Liver (tissue), 3 donors: ENCODE measurements around the gene ZNF628.

Source experiments
- ATF3 ChIP-seq: IDR thresholded peaks from 2 replicates; pipeline ENCODE4 v1.6.1; 2016; ENCODE audit warnings: antibody characterized with exemption
- EGR1 ChIP-seq, 2 donors: IDR thresholded peaks; 2 replicates each; pipeline ENCODE4 v1.6.1; 2016 to 2018; ENCODE audit warnings: antibody characterized with exemption in 2 of 2, low read depth in 2 of 2
- GABPA ChIP-seq, 2 donors: IDR thresholded peaks in 1 of 2; conservative IDR thresholded peaks in 1 of 2; 2 replicates each; pipeline ENCODE4 v1.6.1; 2016; ENCODE audit warnings: antibody characterized with exemption in 2 of 2, mild to moderate bottlenecking in 1 of 2, moderate library complexity in 1 of 2
- HNF4A ChIP-seq, 2 donors: conservative IDR thresholded peaks; 2 replicates each; pipeline ENCODE4 v1.6.1; 2016; ENCODE audit warnings: antibody characterized with exemption in 2 of 2, mild to moderate bottlenecking in 2 of 2
- JUND ChIP-seq, 2 donors: IDR thresholded peaks; 2 replicates each; pipeline ENCODE4 v1.6.1; 2016; ENCODE audit warnings: antibody characterized with exemption in 2 of 2
- MAX ChIP-seq: IDR thresholded peaks from 2 replicates; pipeline ENCODE4 v1.6.1; 2016; ENCODE audit warnings: antibody characterized with exemption
- RAD21 ChIP-seq, 2 donors: IDR thresholded peaks; 2 replicates each; pipeline ENCODE4 v1.6.1; 2016; ENCODE audit warnings: antibody characterized with exemption in 2 of 2, mild to moderate bottlenecking in 2 of 2
- REST ChIP-seq: IDR thresholded peaks from 2 replicates; pipeline ENCODE4 v1.6.1; 2016; ENCODE audit warnings: antibody characterized with exemption, mild to moderate bottlenecking
- RXRA ChIP-seq, 2 donors: IDR thresholded peaks; 2 replicates each; pipeline ENCODE4 v1.6.1; 2017 to 2018; ENCODE audit warnings: antibody characterized with exemption in 2 of 2, mild to moderate bottlenecking in 1 of 2
- SP1 ChIP-seq: IDR thresholded peaks from 2 replicates; pipeline ENCODE4 v1.6.1; 2018; ENCODE audit warnings: antibody characterized with exemption, mild to moderate bottlenecking
- TAF1 ChIP-seq: conservative IDR thresholded peaks from 2 replicates; pipeline ENCODE4 v1.6.1; 2016; ENCODE audit warnings: antibody characterized with exemption, mild to moderate bottlenecking
- ZBTB33 ChIP-seq: IDR thresholded peaks from 2 replicates; pipeline ENCODE4 v1.6.1; 2016; ENCODE audit warnings: antibody characterized with exemption
- TF ChIP-seq, protein P1 (sequence below): fragments of 150-350 bp; IDR thresholded peaks from 2 replicates; pipeline ENCODE4 v1.5.1; 2017; ENCODE audit warnings: improper control_type of control experiment, low read depth, low read length; ENCODE audit not compliant: missing input control
- donor health status: healthy.
- donor health status: healthy.

DNA sequence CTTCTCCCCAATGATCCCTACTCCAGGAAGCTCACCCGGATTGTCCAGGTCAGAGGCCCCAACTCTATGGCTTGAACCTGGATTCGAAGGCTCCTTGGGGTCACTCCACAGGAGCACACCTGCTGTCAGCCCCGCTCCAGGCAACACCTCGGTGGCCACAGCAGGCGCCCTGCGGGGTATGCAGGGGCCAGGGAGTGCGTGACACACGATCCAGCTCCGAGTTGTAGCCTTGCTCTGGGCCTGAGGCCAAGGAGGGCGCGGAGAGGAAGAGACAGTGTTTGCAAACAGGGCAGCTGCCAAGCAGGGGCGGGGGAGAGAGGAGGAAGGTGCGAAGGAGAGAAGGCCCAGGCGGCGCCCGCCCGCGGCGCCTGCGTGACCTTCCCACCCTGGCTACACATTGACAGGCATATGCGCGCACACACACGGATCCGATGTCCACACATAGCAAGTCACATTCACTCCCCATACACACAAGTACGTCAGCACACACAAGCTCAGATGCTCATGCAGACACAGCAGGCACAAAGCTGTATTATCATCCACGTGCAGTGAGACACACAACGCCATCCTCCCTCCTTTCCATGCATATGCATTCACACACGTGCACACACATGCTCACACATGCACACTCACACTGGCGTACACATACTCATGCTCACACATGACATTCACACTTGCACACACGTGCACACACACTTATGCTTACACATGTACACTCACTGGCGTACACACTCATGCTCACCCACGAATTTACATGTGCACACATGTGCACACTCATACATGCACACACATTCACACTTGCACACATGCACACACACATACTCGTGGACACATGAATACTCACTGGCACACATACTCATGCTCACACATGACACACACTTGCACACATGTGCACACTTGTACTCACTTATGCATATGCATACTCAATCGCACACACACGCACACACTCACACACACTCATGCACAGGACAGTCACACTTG, 50.1 kb downstream of the ZNF628 start:
- TF ChIP-seq, protein P1, sequence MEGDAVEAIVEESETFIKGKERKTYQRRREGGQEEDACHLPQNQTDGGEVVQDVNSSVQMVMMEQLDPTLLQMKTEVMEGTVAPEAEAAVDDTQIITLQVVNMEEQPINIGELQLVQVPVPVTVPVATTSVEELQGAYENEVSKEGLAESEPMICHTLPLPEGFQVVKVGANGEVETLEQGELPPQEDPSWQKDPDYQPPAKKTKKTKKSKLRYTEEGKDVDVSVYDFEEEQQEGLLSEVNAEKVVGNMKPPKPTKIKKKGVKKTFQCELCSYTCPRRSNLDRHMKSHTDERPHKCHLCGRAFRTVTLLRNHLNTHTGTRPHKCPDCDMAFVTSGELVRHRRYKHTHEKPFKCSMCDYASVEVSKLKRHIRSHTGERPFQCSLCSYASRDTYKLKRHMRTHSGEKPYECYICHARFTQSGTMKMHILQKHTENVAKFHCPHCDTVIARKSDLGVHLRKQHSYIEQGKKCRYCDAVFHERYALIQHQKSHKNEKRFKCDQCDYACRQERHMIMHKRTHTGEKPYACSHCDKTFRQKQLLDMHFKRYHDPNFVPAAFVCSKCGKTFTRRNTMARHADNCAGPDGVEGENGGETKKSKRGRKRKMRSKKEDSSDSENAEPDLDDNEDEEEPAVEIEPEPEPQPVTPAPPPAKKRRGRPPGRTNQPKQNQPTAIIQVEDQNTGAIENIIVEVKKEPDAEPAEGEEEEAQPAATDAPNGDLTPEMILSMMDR: no peak
- TF ChIP-seq ZBTB33: no peak
- TF ChIP-seq RXRA (IDR thresholded peaks at IDR 0.05): no peak
- TF ChIP-seq RAD21 (IDR thresholded peaks at IDR 0.05): no peak
- TF ChIP-seq GABPA (IDR thresholded peaks at IDR 0.05 in 1 of 2, conservative IDR thresholded peaks at IDR 0.05 in 1 of 2): no peak
- TF ChIP-seq MAX: no peak
- no peak for TF ChIP-seq JUND (IDR thresholded peaks at IDR 0.05)
- TF ChIP-seq REST: no peak
- TF ChIP-seq ATF3: no peak
- no peak for TF ChIP-seq SP1
- no peak for TF ChIP-seq TAF1
- TF ChIP-seq EGR1 (IDR thresholded peaks at IDR 0.05; ENCODE audit: low read depth in 2 of 2): no peak
- no peak for TF ChIP-seq HNF4A (conservative IDR thresholded peaks at IDR 0.05)
